ENCODE results near the gene UCP2.
A peak's percentile ranks its signal among the peaks of the same experiment; 100 is the strongest.

Gene UCP2

GRCh38 chr11:73982595-73982989 lies at the start of gene UCP2:
TSS of gene UCP2 (minus strand) at chr11:73982843. CDS start at chr11:73978378, 4,465 bp downstream.
- DNase-seq, result peak in 8 of 10 donors; percentile 63 to 94 (median 81)
- intact Hi-C loops (cut with DNase I), result loop anchor here (5.0 kb wide), 1 partner anchor 190 kb away; the partner anchor contains the start of genes C2CD3 and PPME1

GRCh38 chr11:74030723-74031676 lies 48.4 kb upstream of the UCP2 start:
- no peak for DNase-seq
- intact Hi-C loops (cut with DNase I), result no loop called here

DNA sequence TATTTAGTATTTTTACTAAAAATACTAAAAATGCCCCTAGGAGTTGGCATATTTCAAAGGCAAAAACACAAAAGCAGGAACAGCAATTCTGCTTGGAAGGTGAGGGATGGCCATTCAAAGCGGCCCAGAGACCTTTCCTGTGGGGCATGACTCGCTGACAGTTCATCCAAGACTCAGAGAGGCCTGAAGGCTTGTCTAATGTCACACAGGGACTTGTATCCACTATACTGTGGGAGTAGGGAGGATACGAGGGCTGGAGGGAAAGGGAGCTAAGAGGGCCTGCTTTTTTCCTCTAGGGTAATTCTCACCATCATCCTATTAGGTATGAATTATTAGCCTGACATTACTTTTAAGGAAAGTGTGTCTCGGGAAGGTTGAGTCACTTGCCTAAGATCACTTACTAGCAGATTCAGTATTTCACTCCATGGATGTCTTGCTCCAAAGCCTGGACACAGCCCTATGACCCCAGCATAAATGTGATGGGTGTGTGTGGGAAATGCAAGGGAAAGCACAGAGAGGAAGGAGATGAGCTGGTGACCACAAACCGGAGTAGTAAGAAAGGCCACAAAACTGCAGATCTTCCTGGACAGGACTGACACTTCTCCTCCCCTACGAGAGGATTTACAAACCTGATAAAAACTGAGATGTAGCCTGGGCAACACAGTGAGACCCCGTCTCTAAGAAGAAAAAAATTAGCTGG lies 43.0 kb upstream of the UCP2 start:
- intact Hi-C loops (cut with DNase I), result no loop called here
- DNase-seq, result no peak

DNA sequence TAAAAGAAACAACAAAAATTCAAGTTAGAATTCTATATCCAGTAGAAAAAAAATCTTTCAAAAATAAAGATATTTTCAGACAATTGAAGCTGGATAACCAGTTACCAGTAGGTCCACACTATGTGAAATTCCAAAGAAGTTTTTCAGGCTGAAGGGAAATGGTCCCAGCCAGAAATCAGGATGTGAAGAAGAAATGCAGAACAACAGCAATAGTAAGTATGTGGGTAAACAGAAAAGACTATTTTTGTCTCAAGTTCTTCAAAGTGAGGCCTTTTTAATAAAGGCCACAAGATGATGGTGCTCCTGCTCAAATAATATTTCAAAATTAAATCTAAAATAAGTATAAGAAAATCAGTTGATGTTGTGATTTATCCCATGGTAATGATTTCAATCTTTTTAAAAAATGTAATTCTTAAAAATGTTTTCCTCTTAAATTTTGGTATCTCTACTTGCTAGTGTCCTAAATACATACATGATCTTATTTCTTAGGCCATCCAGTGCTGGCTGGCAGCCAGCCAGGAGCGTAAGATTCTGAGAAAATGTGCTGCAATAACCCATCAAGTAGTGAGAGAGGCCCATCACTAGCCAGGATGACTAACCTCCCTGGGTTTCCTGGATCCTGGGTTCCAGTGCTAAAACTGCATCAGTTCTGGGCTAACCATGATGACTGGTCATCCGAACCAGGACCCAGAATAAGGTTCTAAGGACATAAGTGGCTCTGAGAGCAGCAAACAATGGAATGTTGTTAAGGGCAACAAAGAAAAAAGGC lies 41.8 kb upstream of the UCP2 start:
- intact Hi-C loops (cut with DNase I), result no loop called here

DNA sequence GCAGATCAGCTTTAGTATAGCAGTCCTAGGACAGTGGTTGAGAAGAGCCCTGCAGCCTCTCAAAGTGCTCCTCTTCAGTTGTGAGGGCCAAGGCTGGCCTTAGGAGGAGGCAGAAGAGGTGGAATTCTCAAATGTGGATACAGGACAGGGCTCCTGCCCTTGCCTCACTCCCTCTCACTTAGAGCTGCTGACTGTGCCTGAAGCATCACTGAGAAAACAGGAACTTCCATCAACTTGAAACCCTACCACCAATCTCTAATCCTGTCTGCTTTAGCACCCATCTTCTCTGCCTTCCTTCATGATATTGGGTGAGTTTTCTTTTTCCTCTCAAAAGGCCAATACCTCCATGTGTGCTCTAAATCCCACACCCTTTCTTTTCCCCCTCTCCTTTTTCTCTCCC lies 40.6 kb upstream of the UCP2 start:
- intact Hi-C loops (cut with DNase I), result no loop called here
- no peak for DNase-seq

More for the DNA sequence above, 41.8 kb upstream of the UCP2 start:
- DNase-seq, result no peak

DNA sequence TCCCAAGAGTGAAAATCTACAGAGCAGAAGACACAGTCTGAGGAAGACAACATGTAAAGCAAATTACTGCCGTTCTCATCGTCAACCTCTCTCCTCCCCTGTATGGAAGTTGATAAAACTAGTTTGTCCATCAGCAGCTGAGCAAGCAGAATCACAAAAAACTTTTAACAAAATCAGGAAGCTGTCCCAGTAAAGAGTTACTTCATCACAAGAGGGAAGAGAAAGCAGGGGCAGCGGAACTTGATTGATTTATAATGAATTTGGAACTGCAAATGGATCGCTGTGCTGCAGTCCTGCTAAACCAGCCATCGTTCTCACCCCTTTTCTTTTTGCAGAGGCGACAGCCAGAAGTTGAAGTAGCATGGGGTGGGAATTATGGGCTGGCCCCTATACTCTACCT lies 39.9 kb upstream of the UCP2 start:
- intact Hi-C loops (cut with DNase I), result no loop called here
- no peak for DNase-seq

GRCh38 chr11:74021998-74022397 lies 39.4 kb upstream of the UCP2 start:
- intact Hi-C loops (cut with DNase I), result no loop called here

DNA sequence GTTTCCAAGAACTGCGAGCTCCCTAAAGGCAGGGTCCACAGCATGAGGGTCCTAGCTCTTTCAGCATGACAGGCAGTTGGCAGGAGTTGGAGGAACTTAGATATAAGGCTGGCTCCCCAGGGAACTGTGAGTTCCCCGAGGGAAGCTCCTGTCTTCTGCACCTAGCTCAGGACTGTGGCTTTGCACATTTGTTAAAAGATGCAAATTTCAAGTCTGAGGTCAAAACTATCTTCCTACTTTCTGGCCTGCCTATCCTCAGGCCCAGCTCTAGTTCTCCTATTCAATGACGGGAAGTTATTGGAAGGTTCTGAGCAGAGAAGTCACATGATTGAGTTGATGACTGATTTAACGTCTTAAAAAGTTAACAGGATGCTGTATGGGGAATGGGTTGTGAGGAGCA lies 37.9 kb upstream of the UCP2 start:
- DNase-seq, result no peak
- intact Hi-C loops (cut with DNase I), result no loop called here

More at GRCh38 chr11:74021998-74022397, 39.4 kb upstream of the UCP2 start:
- no peak for DNase-seq

GRCh38 chr11:74019860-74020259 lies 37.2 kb upstream of the UCP2 start:
- intact Hi-C loops (cut with DNase I), result no loop called here
- no peak for DNase-seq

GRCh38 chr11:74019104-74019738 lies 36.6 kb upstream of the UCP2 start:
- no peak for DNase-seq
- intact Hi-C loops (cut with DNase I), result no loop called here

- intact Hi-C loops (cut with DNase I), result no loop called here
- peak in 8 of 10 donors; percentile 40 to 93 (median 56) for DNase-seq
Measured at GRCh38 chr11:74018331-74019005, 35.8 kb upstream of the UCP2 start.

- intact Hi-C loops (cut with DNase I), result no loop called here
- DNase-seq, result no peak
Measured at GRCh38 chr11:74017631-74018030, 35.0 kb upstream of the UCP2 start.

- DNase-seq, result no peak
- intact Hi-C loops (cut with DNase I), result no loop called here
Measured at GRCh38 chr11:74015919-74016684, 33.5 kb upstream of the UCP2 start.

- intact Hi-C loops (cut with DNase I), result no loop called here
- DNase-seq, result no peak
Measured at GRCh38 chr11:74014880-74015279, 32.2 kb upstream of the UCP2 start.

DNA sequence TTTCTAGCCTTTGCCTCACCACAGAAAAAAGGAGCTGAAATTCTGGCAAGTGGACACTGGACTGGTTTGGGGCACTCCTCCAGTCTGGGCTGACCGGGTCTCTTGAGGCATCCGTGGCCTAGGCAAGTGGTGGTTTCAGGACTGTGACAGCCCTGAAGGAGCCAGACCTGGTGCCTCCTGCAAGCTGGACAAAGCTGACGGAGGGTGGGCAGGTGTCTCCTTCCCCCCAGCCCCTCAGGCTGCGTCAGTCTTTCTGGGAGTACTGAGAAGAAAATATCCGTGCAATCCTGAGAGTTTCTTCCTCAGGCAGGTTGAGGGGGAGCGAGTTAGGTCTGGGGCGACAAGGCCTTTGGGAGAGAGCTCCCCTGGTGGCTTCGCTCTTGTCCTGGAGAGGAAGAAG lies 30.5 kb upstream of the UCP2 start:
- intact Hi-C loops (cut with DNase I), result no loop called here
- no peak for DNase-seq

DNA sequence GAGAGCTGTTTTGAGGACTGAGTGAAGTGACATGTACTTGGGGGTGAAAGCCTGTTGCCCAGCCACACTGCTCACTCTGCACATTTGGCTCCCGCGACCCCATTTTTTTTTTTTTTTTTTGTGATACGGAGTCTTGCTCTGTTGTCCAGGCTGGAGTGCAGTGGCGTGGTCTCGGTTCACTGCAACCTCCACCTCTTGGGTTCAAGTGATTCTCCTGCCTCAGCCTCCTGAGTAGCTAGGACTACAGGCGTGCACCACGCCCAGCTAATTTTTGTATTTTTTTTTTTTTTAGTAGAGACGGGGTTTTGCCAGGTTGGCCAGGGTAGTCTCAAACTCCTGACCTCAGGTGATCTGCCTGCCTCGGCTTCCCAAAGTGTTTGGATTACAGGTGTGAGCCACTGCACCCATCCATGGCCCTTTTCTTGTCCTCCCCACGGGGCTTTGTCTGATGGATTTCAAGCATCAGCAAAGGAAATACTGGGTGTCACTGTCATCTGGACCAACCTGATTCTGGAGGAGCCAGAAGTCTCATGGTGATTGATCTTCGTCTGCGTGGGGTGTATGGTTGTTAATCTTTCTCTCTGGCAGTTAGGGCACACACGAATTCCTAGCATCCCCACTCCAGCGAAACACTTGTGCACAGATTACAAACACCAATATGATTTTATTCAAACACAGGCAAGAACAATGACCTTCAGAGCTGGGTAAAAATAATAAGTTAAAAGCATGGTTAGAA lies 29.6 kb upstream of the UCP2 start:
- intact Hi-C loops (cut with DNase I), result no loop called here
- DNase-seq, result no peak

DNA sequence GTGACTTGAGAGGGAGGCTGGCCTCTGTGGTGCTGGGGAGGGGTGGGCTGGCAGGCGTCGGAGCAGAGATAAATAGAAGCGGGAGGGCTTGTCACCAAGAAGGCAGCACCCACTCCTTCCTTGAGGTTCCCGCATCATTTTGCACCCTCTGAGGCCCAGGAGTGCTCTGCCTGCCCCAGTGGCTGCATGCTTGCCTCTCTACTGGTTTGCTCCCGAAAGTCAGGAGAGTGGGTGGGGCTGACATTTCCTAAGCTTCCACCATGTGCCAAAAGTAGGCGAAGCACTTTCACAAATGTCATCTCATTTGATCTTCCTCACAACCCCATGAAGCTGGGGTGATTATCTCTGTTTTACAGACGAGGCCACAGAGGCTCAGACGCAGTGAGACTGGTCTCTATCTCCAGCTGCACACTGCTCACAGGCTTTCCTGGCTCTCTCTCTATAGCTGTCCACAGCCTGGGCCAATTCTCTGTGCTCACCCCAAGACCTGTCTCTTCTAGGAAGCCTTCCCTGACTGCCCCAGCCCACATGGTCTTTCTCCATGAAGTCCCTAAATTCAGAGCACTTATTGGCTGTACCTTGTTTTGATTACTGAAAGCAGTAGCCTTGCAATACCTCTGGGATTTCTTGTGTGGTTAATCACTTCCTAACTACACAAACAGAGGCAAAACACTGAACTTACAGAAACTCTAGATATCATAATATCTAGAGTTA lies 28.9 kb upstream of the UCP2 start:
- DNase-seq, result peak in 1 of 10 donors; percentile 49
- intact Hi-C loops (cut with DNase I), result no loop called here

Measured in posterior cingulate gyrus (tissue), 11 donors.